ELF-1 (cell line): ENCODE data around the gene AIPL1.

Experiments used
- DNase-seq: peaks from one replicate; pipeline ENCODE4 v3.0.0-alpha.2; 2016; ENCODE audit warnings: low read depth, low spot score

AIPL1 gene

GRCh38 chr17:6421700-6422604 is 13.0 kb downstream of the AIPL1 start:
- peak; percentile 92 for DNase-seq

- DNase-seq, result peak; percentile 65
Observed at GRCh38 chr17:6420173-6420641, 14.7 kb downstream of the AIPL1 start.

- no peak for DNase-seq
Observed at GRCh38 chr17:6415616-6416015, 19.3 kb downstream of the AIPL1 start.

- no peak for DNase-seq
Observed at GRCh38 chr17:6413065-6413464, 21.9 kb downstream of the AIPL1 start.

- no peak for DNase-seq
Observed at GRCh38 chr17:6408735-6409134, 26.2 kb downstream of the AIPL1 start.

GRCh38 chr17:6408276-6408675 is 26.6 kb downstream of the AIPL1 start:
- no peak for DNase-seq

GRCh38 chr17:6402258-6402657 is 32.7 kb downstream of the AIPL1 start:
- DNase-seq, result no peak

GRCh38 chr17:6398955-6399354 is 36.0 kb downstream of the AIPL1 start:
- DNase-seq, result no peak

GRCh38 chr17:6394055-6394606 is 40.8 kb downstream of the AIPL1 start:
- peak; percentile 23 for DNase-seq

GRCh38 chr17:6393351-6393952 is 41.5 kb downstream of the AIPL1 start:
- DNase-seq, result no peak

- peak; percentile 65 for DNase-seq
Observed at GRCh38 chr17:6392609-6393350, 42.1 kb downstream of the AIPL1 start.

GRCh38 chr17:6388416-6388815 is 46.5 kb downstream of the AIPL1 start:
- DNase-seq, result no peak

GRCh38 chr17:6387858-6388257 is 47.1 kb downstream of the AIPL1 start:
- DNase-seq, result no peak

- no peak for DNase-seq
Observed at GRCh38 chr17:6387442-6387841, 47.5 kb downstream of the AIPL1 start.

GRCh38 chr17:6386041-6386630 is 48.8 kb downstream of the AIPL1 start:
- no peak for DNase-seq

- no peak for DNase-seq
Observed at GRCh38 chr17:6384481-6384880, 50.4 kb downstream of the AIPL1 start.

GRCh38 chr17:6381526-6382465 is 53.1 kb downstream of the AIPL1 start:
- no peak for DNase-seq

GRCh38 chr17:6380915-6381438 is 53.9 kb downstream of the AIPL1 start:
- no peak for DNase-seq

- no peak for DNase-seq
Observed at GRCh38 chr17:6377906-6378305, 57.0 kb downstream of the AIPL1 start.

- DNase-seq, result no peak
Observed at GRCh38 chr17:6376931-6377361, 58.0 kb downstream of the AIPL1 start.
